ENCODE measurements around the gene VRK2.

GRCh38 chr2:58064086-58064485, 17.5 kb downstream of the VRK2 start:
- TF ChIP-seq CTCF (IDR thresholded peaks at IDR 0.05 in 8 of 11, conservative IDR thresholded peaks at IDR 0.05 in 3 of 11), result no peak
- TF ChIP-seq POLR2A (IDR thresholded peaks at IDR 0.05), result no peak
- TF ChIP-seq POLR2AphosphoS5 (IDR thresholded peaks at IDR 0.05), result no peak

Data from spleen (tissue), 7 donors.